ENCODE results near the gene SEMA3D.

DNA sequence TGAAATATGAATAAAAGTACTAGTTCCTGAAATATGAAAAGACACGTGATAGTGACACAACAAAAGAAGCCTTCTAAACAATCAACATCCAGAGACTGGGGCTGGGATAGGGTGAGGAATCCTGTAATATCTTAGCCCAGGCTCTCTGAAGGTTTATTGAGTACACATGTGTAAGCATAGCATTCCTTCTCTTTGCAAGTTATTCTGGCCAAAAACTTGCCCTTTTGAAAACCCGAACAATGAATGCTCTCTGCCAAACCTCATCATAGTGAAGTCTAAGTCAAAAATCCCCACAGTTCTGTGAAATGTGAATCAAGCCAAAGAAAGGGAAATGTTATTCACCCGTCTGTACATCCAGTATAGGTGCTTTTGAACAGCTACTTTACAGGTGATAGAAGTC, 11.6 kb downstream of the SEMA3D start:
- TF ChIP-seq, protein P1, sequence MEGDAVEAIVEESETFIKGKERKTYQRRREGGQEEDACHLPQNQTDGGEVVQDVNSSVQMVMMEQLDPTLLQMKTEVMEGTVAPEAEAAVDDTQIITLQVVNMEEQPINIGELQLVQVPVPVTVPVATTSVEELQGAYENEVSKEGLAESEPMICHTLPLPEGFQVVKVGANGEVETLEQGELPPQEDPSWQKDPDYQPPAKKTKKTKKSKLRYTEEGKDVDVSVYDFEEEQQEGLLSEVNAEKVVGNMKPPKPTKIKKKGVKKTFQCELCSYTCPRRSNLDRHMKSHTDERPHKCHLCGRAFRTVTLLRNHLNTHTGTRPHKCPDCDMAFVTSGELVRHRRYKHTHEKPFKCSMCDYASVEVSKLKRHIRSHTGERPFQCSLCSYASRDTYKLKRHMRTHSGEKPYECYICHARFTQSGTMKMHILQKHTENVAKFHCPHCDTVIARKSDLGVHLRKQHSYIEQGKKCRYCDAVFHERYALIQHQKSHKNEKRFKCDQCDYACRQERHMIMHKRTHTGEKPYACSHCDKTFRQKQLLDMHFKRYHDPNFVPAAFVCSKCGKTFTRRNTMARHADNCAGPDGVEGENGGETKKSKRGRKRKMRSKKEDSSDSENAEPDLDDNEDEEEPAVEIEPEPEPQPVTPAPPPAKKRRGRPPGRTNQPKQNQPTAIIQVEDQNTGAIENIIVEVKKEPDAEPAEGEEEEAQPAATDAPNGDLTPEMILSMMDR (IDR thresholded peaks at IDR 0.05 in 2 of 3, conservative IDR thresholded peaks at IDR 0.05 in 1 of 3; ENCODE audit: borderline replicate concordance in 1 of 3, insufficient read depth in 1 of 3, low read depth in 2 of 3, low read length in 2 of 3): no peak
- TF ChIP-seq ZFX (IDR thresholded peaks at IDR 0.05) (no peak), POLR2A (IDR thresholded peaks at IDR 0.05; ENCODE audit: borderline replicate concordance, extremely low read depth, insufficient read depth, insufficient read length) (no peak), EZH2 (IDR thresholded peaks at IDR 0.05) (no peak), CEBPB (IDR thresholded peaks at IDR 0.05; ENCODE audit: low read depth) (no peak)
